WTC11 (cell line): ENCODE measurements around the gene TSR2. TPM values are rescaled to one million over a fixed set of nuclear protein-coding genes. Genes with fewer than 3 reads are reported as not detected.
A peak's percentile ranks its signal among the peaks of the same experiment; 100 is the strongest.

Experiments
- ATAC-seq: fragments of 200-7000 bp; cut with Tn5 transposase; 2 replicates; pipeline ENCODE4 v1.10.0; 2021; ENCODE audit warnings: mild to moderate bottlenecking, moderate library complexity
- CTCF ChIA-PET: fragments of 300-600 bp; sonication (Branson Sonifier 250); formaldehyde crosslinking; loops from one replicate; lab custom pipeline; 2021; ENCODE audit warnings: antibody characterized with exemption; lab: Charles Lee
- POLR2A ChIA-PET: fragments of 350-600 bp; sonication (Branson Sonifier 250); formaldehyde crosslinking; loops from one replicate; lab custom pipeline; 2021; ENCODE audit warnings: antibody characterized with exemption; lab: Charles Lee
- DNase-seq: peaks from one replicate; pipeline ENCODE4 v3.0.0; 2021; ENCODE audit warnings: low spot score
- H3K27ac Mint-ChIP-seq: 2 replicates; pipeline ENCODE4 v1.8.0; 2021; ENCODE audit warnings: mixed read lengths
- H3K27me3 Mint-ChIP-seq: 2 replicates; pipeline ENCODE4 v1.8.0; 2021; ENCODE audit warnings: low read depth, mild to moderate bottlenecking, moderate library complexity, mixed read lengths
- H3K36me3 Mint-ChIP-seq: 2 replicates; pipeline ENCODE4 v1.8.0; 2021; ENCODE audit warnings: mixed read lengths
- H3K4me1 Mint-ChIP-seq: 2 replicates; pipeline ENCODE4 v1.8.0; 2022; ENCODE audit warnings: mixed read lengths
- H3K4me3 Mint-ChIP-seq: 2 replicates; pipeline ENCODE4 v1.8.0; 2021; ENCODE audit warnings: mild to moderate bottlenecking, moderate library complexity, mixed read lengths
- H3K9me3 Mint-ChIP-seq: 2 replicates; pipeline ENCODE4 v1.8.0; 2021; ENCODE audit warnings: mixed read lengths
- NFE2L1 ChIP-seq: sonication (generic); formaldehyde crosslinking; IDR thresholded peaks from 2 replicates; pipeline ENCODE4 v1.8.1; 2023; ENCODE audit warnings: missing genetic modification reagents
- NR1H2 ChIP-seq: sonication (generic); formaldehyde crosslinking; IDR thresholded peaks from 2 replicates; pipeline ENCODE4 v1.9.0; 2021; ENCODE audit warnings: mild to moderate bottlenecking, moderate library complexity, missing genetic modification reagents
- OVOL2 ChIP-seq: fragments of 250-450 bp; sonication (Bioruptor Pico); IDR thresholded peaks from 2 replicates; pipeline ENCODE4 v1.9.0; 2021; ENCODE audit warnings: mild to moderate bottlenecking, borderline replicate concordance
- PRRX2 ChIP-seq: fragments of 250-450 bp; sonication (Bioruptor Pico); IDR thresholded peaks from 2 replicates; pipeline ENCODE4 v1.8.0; 2021; ENCODE audit warnings: mild to moderate bottlenecking
- SMAD3 ChIP-seq: sonication (generic); formaldehyde crosslinking; IDR thresholded peaks from 2 replicates; pipeline ENCODE4 v1.8.0; 2022; ENCODE audit warnings: missing genetic modification reagents, mild to moderate bottlenecking, borderline replicate concordance
- TEAD1 ChIP-seq: sonication (generic); formaldehyde crosslinking; IDR thresholded peaks from 2 replicates; pipeline ENCODE4 v1.8.0; 2022; ENCODE audit warnings: mild to moderate bottlenecking, missing genetic modification reagents
- TP53 ChIP-seq: sonication (generic); formaldehyde crosslinking; IDR thresholded peaks from 2 replicates; pipeline ENCODE4 v1.8.1; 2023; ENCODE audit warnings: mild to moderate bottlenecking, missing genetic modification reagents
- ZBTB21 ChIP-seq: sonication (generic); formaldehyde crosslinking; IDR thresholded peaks from 2 replicates; pipeline ENCODE4 v1.8.1; 2023; ENCODE audit warnings: mild to moderate bottlenecking, missing genetic modification reagents, borderline replicate concordance
- ZNF232 ChIP-seq: sonication (generic); formaldehyde crosslinking; IDR thresholded peaks from 2 replicates; pipeline ENCODE4 v1.8.0; 2022; ENCODE audit warnings: mild to moderate bottlenecking, missing genetic modification reagents
- ZNF416 ChIP-seq: fragments of 250-450 bp; sonication (Bioruptor Pico); IDR thresholded peaks from 2 replicates; pipeline ENCODE4 v1.9.0; 2021; ENCODE audit warnings: mild to moderate bottlenecking, inconsistent platforms
- total RNA-seq: library from RNA; stranded (reverse); gene quantifications from 3 replicates; pipeline ENCODE4 v1.2.3, GENCODE V29; 2021
- TF ChIP-seq, protein P1 (sequence below): sonication (generic); formaldehyde crosslinking; IDR thresholded peaks from 2 replicates; pipeline ENCODE4 v1.8.1; 2022; ENCODE audit warnings: mild to moderate bottlenecking, missing genetic modification reagents, moderate library complexity, borderline replicate concordance
- TF ChIP-seq, protein P2 (sequence below): sonication (generic); formaldehyde crosslinking; IDR thresholded peaks from 2 replicates; pipeline ENCODE4 v1.8.1; 2023; ENCODE audit warnings: mild to moderate bottlenecking, missing genetic modification reagents
- TF ChIP-seq, protein P3 (sequence below): sonication (generic); formaldehyde crosslinking; IDR thresholded peaks from 2 replicates; pipeline ENCODE4 v1.8.0; 2023; ENCODE audit warnings: missing genetic modification reagents
- TF ChIP-seq, protein P4 (sequence below): sonication (generic); formaldehyde crosslinking; IDR thresholded peaks from 2 replicates; pipeline ENCODE4 v1.8.1; 2023; ENCODE audit warnings: mild to moderate bottlenecking, missing genetic modification reagents, moderate library complexity
- TF ChIP-seq, protein P5 (sequence below): fragments of 250-450 bp; sonication (Bioruptor Pico); IDR thresholded peaks from 2 replicates; pipeline ENCODE4 v2.1.2; 2022; ENCODE audit warnings: mild to moderate bottlenecking, moderate library complexity
- TF ChIP-seq, protein P6 (sequence below): sonication (generic); formaldehyde crosslinking; IDR thresholded peaks from 2 replicates; pipeline ENCODE4 v1.8.0; 2023; ENCODE audit warnings: missing genetic modification reagents, mild to moderate bottlenecking, borderline replicate concordance
- TF ChIP-seq, protein P7 (sequence below): sonication (generic); formaldehyde crosslinking; conservative IDR thresholded peaks from 2 replicates; pipeline ENCODE4 v1.8.1; 2022; ENCODE audit warnings: mild to moderate bottlenecking, missing genetic modification reagents

The TSR2 gene
- total RNA-seq, 1 experiment from 2014 or later, result 45.5 TPM

DNA sequence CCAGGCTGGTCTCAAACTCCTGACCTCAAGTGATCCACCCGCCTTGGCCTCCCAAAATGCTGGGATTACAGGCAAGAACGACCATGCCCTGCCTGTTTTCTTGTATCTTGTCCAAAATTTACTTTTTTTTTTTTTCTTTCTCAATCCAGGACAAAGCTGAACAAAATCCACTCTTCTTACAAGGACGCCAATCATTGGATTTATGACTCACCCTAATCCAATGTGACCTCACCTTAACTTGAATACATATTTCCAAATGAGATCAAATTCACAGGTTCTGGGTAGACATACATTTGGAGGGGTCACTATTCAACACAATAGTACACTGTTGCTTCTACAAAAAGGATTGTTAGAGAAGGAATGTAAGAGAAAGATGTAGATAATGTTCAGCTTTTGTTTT is 18.0 kb upstream of the TSR2 start (continued):
- TF ChIP-seq, protein P1, sequence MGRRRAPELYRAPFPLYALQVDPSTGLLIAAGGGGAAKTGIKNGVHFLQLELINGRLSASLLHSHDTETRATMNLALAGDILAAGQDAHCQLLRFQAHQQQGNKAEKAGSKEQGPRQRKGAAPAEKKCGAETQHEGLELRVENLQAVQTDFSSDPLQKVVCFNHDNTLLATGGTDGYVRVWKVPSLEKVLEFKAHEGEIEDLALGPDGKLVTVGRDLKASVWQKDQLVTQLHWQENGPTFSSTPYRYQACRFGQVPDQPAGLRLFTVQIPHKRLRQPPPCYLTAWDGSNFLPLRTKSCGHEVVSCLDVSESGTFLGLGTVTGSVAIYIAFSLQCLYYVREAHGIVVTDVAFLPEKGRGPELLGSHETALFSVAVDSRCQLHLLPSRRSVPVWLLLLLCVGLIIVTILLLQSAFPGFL (CRISPR knock-in tag), result no peak
- TF ChIP-seq, protein P2, sequence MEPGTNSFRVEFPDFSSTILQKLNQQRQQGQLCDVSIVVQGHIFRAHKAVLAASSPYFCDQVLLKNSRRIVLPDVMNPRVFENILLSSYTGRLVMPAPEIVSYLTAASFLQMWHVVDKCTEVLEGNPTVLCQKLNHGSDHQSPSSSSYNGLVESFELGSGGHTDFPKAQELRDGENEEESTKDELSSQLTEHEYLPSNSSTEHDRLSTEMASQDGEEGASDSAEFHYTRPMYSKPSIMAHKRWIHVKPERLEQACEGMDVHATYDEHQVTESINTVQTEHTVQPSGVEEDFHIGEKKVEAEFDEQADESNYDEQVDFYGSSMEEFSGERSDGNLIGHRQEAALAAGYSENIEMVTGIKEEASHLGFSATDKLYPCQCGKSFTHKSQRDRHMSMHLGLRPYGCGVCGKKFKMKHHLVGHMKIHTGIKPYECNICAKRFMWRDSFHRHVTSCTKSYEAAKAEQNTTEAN (CRISPR knock-in tag), result no peak
- TF ChIP-seq, protein P3, sequence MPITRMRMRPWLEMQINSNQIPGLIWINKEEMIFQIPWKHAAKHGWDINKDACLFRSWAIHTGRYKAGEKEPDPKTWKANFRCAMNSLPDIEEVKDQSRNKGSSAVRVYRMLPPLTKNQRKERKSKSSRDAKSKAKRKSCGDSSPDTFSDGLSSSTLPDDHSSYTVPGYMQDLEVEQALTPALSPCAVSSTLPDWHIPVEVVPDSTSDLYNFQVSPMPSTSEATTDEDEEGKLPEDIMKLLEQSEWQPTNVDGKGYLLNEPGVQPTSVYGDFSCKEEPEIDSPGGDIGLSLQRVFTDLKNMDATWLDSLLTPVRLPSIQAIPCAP (CRISPR knock-in tag), result no peak

DNA sequence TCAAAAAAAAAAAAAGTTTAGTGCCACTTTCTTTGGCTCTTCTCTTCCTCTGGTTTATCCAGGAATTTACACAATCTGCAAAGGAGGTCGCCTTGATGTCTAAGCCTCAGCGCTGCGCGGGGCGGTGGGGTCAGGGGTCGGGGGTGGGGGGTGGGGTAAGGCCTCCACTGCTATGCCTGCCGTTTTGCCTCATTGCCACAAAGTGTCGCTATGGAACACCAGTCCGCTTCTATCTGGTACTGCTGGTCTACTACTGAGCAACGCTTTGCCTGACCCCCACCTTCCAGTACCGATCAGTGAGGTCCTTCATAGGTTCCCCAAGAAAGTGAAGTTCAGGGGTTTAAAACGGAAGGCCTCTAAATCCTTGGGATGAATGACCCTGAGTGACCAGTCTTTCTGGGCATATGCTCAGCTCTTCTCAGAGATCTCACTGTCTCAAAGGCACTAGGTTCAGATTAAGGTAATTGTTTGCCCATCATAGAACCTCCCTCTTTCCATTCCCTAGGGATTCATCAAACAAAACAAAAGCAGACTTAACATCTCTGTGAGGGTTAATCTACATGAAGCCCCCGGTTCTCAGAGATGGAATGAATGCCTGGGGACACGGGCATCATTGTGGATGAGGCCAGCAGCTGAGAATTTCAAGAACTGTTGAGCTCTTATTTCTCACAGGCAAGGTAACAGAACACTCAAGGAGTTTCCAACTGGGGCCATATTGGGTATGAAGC is 16.9 kb upstream of the TSR2 start:
- Mint-ChIP-seq H3K36me3 (no peaks in the 10 kb centered on the region), H3K9me3 (no peaks in the 10 kb centered on the region), H3K27me3 (no peaks in the 10 kb centered on the region; the same call in 1 of the 2 replicates), H3K27ac (no peak overlapping the region), H3K4me1 (peaks cover 4% of the 10 kb centered on the region), H3K4me3 (no peak overlapping the region)
- ATAC-seq, result peak; percentile 99
- CTCF ChIA-PET, result interaction anchor here (0.5 kb wide), 1 partner anchor 26 kb away, joined by 5 read pairs; no protein-coding TSS in a partner anchor
- no peak for TF ChIP-seq ZBTB21 (CRISPR knock-in tag)
- TF ChIP-seq, protein P4, sequence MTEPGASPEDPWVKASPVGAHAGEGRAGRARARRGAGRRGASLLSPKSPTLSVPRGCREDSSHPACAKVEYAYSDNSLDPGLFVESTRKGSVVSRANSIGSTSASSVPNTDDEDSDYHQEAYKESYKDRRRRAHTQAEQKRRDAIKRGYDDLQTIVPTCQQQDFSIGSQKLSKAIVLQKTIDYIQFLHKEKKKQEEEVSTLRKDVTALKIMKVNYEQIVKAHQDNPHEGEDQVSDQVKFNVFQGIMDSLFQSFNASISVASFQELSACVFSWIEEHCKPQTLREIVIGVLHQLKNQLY, result no peak
- TF ChIP-seq NR1H2 (CRISPR knock-in tag), result no peak
- TF ChIP-seq OVOL2 (CRISPR knock-in tag), result no peak
- TF ChIP-seq TP53, result no peak
- TF ChIP-seq, protein P5, sequence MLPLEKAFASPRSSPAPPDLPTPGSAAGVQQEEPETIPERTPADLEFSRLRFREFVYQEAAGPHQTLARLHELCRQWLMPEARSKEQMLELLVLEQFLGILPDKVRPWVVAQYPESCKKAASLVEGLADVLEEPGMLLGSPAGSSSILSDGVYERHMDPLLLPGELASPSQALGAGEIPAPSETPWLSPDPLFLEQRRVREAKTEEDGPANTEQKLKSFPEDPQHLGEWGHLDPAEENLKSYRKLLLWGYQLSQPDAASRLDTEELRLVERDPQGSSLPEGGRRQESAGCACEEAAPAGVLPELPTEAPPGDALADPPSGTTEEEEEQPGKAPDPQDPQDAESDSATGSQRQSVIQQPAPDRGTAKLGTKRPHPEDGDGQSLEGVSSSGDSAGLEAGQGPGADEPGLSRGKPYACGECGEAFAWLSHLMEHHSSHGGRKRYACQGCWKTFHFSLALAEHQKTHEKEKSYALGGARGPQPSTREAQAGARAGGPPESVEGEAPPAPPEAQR (CRISPR knock-in tag), result no peak
- POLR2A ChIA-PET, result no interaction called here
- peak; percentile 44 for DNase-seq

DNA sequence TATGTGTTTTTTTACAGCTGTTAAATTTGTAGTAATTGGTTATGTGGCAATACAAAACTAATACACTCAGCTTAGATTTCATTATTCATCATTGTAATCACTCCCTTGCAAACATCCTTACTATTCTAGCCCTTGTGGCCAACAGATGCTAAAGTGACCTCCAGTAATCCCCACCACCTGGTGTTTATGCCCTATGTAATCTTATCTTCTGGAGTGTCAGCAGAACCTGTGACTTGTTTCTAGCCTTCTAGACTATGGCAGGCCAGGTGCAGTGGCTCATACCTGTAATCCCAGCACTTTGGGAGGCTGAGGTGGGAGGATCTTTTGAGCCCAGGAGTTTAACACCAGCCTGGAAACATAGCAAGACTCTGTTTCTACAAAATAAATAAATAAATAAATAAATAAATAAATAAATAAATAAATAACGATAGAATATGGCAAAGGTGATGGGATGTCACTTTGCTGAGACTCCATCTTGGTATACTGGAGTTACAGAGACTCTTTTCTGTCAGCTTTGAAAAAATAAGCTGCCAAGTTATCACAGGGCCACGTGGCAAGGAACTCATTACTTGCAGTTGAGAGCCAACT is 12.3 kb upstream of the TSR2 start:
- ChIA-PET POLR2A (no interaction called here), CTCF (no interaction called here)
- peaks cover 3% of the 10 kb centered on the region for H3K27me3 Mint-ChIP-seq
- no peak overlapping the region for H3K27ac Mint-ChIP-seq
- H3K36me3 Mint-ChIP-seq, result no peaks in the 10 kb centered on the region
- no peaks in the 10 kb centered on the region for H3K9me3 Mint-ChIP-seq
- ATAC-seq, result no peak
- no peak for TF ChIP-seq PRRX2 (CRISPR knock-in tag)
- H3K4me1 Mint-ChIP-seq, result peaks cover 4% of the 10 kb centered on the region
- H3K4me3 Mint-ChIP-seq, result no peak overlapping the region
- no peak for DNase-seq

DNA sequence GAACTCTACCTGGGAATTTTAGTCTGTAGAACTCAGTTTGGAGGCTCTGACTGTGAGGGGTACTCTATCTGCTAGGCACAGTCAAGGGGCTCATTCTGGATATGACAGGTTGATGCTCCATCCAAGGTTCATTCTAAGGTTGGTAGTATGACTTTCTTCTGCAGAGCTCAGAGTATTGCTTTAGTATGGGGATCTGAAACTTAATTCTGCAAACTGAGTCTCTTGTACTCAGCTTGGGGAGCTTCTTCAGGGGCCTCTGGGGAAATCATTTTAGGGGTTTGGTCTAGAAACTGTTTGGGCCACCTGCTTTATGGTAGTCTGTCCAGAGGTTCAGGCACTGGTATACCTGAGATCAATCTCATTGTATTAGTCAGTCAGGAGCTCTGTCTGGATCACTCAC is 9.7 kb upstream of the TSR2 start:
- no peaks in the 10 kb centered on the region for H3K36me3 Mint-ChIP-seq
- ATAC-seq (no peak), DNase-seq (no peak)
- no peaks in the 10 kb centered on the region for H3K9me3 Mint-ChIP-seq
- no peak overlapping the region for H3K27ac Mint-ChIP-seq
- no peak overlapping the region for H3K4me3 Mint-ChIP-seq
- ChIA-PET POLR2A (no interaction called here), CTCF (interaction anchor here (0.7 kb wide), 1 partner anchor 32 kb away, joined by 3 read pairs; no protein-coding TSS in a partner anchor)
- H3K27me3 Mint-ChIP-seq, result peaks cover 3% of the 10 kb centered on the region
- H3K4me1 Mint-ChIP-seq, result no peaks in the 10 kb centered on the region
- no peak for TF ChIP-seq TEAD1 (CRISPR knock-in tag)
- no peak for TF ChIP-seq NFE2L1 (CRISPR knock-in tag)
- TF ChIP-seq, protein P5 (CRISPR knock-in tag), result no peak
- TF ChIP-seq ZNF416 (CRISPR knock-in tag), result no peak
- no peak for TF ChIP-seq ZNF232 (CRISPR knock-in tag)
- TF ChIP-seq, protein P6, sequence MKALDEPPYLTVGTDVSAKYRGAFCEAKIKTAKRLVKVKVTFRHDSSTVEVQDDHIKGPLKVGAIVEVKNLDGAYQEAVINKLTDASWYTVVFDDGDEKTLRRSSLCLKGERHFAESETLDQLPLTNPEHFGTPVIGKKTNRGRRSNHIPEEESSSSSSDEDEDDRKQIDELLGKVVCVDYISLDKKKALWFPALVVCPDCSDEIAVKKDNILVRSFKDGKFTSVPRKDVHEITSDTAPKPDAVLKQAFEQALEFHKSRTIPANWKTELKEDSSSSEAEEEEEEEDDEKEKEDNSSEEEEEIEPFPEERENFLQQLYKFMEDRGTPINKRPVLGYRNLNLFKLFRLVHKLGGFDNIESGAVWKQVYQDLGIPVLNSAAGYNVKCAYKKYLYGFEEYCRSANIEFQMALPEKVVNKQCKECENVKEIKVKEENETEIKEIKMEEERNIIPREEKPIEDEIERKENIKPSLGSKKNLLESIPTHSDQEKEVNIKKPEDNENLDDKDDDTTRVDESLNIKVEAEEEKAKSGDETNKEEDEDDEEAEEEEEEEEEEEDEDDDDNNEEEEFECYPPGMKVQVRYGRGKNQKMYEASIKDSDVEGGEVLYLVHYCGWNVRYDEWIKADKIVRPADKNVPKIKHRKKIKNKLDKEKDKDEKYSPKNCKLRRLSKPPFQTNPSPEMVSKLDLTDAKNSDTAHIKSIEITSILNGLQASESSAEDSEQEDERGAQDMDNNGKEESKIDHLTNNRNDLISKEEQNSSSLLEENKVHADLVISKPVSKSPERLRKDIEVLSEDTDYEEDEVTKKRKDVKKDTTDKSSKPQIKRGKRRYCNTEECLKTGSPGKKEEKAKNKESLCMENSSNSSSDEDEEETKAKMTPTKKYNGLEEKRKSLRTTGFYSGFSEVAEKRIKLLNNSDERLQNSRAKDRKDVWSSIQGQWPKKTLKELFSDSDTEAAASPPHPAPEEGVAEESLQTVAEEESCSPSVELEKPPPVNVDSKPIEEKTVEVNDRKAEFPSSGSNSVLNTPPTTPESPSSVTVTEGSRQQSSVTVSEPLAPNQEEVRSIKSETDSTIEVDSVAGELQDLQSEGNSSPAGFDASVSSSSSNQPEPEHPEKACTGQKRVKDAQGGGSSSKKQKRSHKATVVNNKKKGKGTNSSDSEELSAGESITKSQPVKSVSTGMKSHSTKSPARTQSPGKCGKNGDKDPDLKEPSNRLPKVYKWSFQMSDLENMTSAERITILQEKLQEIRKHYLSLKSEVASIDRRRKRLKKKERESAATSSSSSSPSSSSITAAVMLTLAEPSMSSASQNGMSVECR (CRISPR knock-in tag), result no peak
- no peak for TF ChIP-seq SMAD3 (CRISPR knock-in tag)
- TF ChIP-seq, protein P7, sequence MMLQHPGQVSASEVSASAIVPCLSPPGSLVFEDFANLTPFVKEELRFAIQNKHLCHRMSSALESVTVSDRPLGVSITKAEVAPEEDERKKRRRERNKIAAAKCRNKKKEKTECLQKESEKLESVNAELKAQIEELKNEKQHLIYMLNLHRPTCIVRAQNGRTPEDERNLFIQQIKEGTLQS, result no peak
